Bronchial epithelial cell (primary cell): Measurements from ENCODE around the gene GID4. TPM values are rescaled to one million over a fixed set of nuclear protein-coding genes. Genes with fewer than 3 reads are reported as not detected.

ENCODE experiments used
- DNase-seq: peaks from one replicate; pipeline ENCODE4 v3.0.0-alpha.2; 2010; ENCODE audit warnings: low read depth
- FAIRE-seq: peaks from 2 replicates; lab custom pipeline; 2011; peaks lifted over from hg19 to GRCh38; lab: Jason Lieb, UNC
- H3K27me3 ChIP-seq: 2 replicates; pipeline ENCODE4 v1.5.1; 2011; ENCODE audit warnings: low read length; ENCODE audit not compliant: control insufficient read depth, insufficient read depth
- H3K36me3 ChIP-seq: 2 replicates; pipeline ENCODE4 v1.5.1; 2011; ENCODE audit warnings: low read length; ENCODE audit not compliant: control insufficient read depth, insufficient read depth
- H3K4me3 ChIP-seq: 2 replicates; pipeline ENCODE4 v1.5.1; 2011; ENCODE audit warnings: mild to moderate bottlenecking, low read depth, low read length, control low read depth
- total RNA-seq: library from RNA; depleted of rRNA; stranded (reverse); fragments of >200 nt; gene quantifications from 2 replicates; pipeline ENCODE4 v1.2.1, GENCODE V29; 2014
- TF ChIP-seq, protein P1 (sequence below): IDR thresholded peaks from 2 replicates; pipeline ENCODE4 v1.5.1; 2011; ENCODE audit warnings: mild to moderate bottlenecking, moderate library complexity, low read length, control low read depth, inconsistent platforms; ENCODE audit not compliant: insufficient read depth, severe bottlenecking

GID4 gene
- total RNA-seq, 1 donor from 2014 or later, result 5.3 TPM

DNA sequence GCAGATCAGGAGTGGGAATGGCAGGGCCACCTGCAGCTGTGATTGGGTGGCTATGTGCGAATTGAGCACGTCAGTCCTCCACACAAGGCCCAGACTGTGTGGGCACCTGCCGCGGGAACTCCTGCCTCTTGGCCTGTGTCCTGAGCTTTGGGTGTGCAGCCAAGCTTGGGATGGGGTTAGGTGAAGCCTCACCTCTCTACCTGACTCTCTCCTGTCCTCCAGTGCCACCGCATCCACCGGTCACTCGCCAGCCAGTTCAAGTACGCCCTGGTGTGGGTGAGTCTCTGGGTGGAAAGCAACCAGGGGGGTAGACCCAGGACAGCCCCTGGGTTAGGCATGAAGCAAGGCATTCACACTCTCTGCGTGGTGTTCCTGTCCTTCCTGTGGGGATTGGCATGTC, 67.0 kb downstream of the GID4 start:
- DNase-seq (no peak), FAIRE-seq (no peak)
- H3K4me3 ChIP-seq, result no peak overlapping the region
- TF ChIP-seq, protein P1, sequence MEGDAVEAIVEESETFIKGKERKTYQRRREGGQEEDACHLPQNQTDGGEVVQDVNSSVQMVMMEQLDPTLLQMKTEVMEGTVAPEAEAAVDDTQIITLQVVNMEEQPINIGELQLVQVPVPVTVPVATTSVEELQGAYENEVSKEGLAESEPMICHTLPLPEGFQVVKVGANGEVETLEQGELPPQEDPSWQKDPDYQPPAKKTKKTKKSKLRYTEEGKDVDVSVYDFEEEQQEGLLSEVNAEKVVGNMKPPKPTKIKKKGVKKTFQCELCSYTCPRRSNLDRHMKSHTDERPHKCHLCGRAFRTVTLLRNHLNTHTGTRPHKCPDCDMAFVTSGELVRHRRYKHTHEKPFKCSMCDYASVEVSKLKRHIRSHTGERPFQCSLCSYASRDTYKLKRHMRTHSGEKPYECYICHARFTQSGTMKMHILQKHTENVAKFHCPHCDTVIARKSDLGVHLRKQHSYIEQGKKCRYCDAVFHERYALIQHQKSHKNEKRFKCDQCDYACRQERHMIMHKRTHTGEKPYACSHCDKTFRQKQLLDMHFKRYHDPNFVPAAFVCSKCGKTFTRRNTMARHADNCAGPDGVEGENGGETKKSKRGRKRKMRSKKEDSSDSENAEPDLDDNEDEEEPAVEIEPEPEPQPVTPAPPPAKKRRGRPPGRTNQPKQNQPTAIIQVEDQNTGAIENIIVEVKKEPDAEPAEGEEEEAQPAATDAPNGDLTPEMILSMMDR, result no peak
- peaks cover 10% of the 10 kb centered on the region for H3K36me3 ChIP-seq
- H3K27me3 ChIP-seq, result no peaks in the 10 kb centered on the region

DNA sequence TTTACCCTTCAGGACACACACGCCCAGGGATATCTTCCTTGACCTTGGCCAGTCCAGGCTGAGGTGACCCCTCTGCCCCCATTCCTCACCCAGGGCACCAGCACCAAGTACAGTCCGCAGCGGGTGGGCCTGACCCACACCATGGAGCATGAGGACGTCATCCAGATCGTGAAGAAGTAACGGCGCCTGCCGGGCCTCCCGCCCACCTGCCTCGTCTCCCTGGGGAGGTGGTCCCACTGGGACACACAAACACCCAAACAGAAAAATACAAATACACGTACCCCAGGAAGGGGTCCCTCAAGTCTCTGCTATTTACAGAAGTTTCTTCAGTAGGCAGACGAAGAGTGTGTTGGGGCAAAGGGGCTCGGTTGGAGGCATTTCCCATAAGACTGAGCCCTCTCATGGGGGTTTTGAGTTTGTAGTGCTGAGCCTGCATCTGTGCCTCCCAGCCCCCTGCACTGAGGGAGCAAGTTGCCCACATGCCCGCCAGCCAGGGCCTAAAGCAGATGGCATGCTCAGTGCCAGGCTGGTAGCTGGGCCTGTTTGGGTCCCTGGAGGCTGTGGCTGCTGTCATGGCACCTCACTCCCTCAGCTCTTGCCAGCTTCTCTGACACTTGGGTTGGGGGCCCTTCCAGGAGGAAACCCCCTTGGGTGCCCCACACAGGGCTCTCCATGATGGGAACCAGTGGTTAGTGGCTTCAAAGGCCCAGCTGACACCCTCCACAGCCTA, 68.0 kb downstream of the GID4 start:
- FAIRE-seq, result no peak

GRCh38 chr17:18107971-18108370, 68.8 kb downstream of the GID4 start:
- FAIRE-seq (no peak), DNase-seq (no peak)
- Histone ChIP-seq H3K36me3 (peaks cover 9% of the 10 kb centered on the region), H3K27me3 (no peaks in the 10 kb centered on the region), H3K4me3 (no peak overlapping the region)
- TF ChIP-seq, protein P1, result no peak

More for the DNA sequence above, 68.0 kb downstream of the GID4 start:
- Histone ChIP-seq H3K4me3 (no peak overlapping the region), H3K36me3 (peaks cover 9% of the 10 kb centered on the region), H3K27me3 (no peaks in the 10 kb centered on the region)
- TF ChIP-seq, protein P1, result no peak
- DNase-seq, result no peak

- Histone ChIP-seq H3K36me3 (peaks cover 6% of the 10 kb centered on the region), H3K4me3 (no peak within 1 kb of the TSS), H3K27me3 (no peaks in the 10 kb centered on the region)
- TF ChIP-seq, protein P1, result no peak
- FAIRE-seq (no peak), DNase-seq (no peak)
Observed at GRCh38 chr17:18108401-18109312, 69.4 kb downstream of the GID4 start, which contains the start of gene MYO15A. Gene MYO15A (plus strand): TSS chr17:18108756. CDS start chr17:18118801, 10,045 bp downstream.

DNA sequence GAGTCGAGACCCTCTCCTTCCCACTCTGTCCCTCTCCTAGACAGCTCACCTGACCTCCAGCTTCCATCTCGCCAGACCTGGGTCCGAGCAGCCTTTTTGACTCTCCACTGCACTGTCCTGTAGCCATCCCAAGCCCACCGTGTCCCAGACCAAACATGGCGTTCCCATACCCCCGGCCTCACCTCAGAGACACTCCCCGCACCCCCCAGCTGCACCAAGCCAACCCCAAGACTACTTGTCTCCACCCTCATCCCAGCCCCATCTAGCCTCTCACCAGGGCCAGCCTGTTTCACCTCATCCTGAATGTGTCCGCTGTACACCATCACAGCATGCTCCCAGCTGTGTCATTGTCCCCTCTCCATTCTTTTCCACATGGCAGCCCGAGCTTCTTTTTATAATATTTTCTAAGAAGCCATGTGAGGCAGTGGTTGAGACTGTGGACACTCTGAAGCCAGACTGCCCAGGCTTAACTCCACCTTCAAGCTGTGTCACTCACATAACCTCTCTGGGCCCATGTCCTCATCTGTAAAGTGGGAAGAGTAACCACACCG, 70.8 kb downstream of the GID4 start:
- H3K27me3 ChIP-seq, result no peaks in the 10 kb centered on the region
- no peak overlapping the region for H3K4me3 ChIP-seq
- DNase-seq (no peak), FAIRE-seq (no peak)
- peaks cover 5% of the 10 kb centered on the region for H3K36me3 ChIP-seq
- TF ChIP-seq, protein P1, result no peak
